Measurements from ENCODE around the gene NCKIPSD.

- TF ChIP-seq ZNF70 (CRISPR knock-in tag; IDR thresholded peaks at IDR 0.05): no peak
- TF ChIP-seq BACH2 (CRISPR knock-in tag; IDR thresholded peaks at IDR 0.05; ENCODE audit: borderline replicate concordance): no peak
- no peak for TF ChIP-seq PPARA (CRISPR knock-in tag; IDR thresholded peaks at IDR 0.05; ENCODE audit: borderline replicate concordance)
- TF ChIP-seq, protein P1, sequence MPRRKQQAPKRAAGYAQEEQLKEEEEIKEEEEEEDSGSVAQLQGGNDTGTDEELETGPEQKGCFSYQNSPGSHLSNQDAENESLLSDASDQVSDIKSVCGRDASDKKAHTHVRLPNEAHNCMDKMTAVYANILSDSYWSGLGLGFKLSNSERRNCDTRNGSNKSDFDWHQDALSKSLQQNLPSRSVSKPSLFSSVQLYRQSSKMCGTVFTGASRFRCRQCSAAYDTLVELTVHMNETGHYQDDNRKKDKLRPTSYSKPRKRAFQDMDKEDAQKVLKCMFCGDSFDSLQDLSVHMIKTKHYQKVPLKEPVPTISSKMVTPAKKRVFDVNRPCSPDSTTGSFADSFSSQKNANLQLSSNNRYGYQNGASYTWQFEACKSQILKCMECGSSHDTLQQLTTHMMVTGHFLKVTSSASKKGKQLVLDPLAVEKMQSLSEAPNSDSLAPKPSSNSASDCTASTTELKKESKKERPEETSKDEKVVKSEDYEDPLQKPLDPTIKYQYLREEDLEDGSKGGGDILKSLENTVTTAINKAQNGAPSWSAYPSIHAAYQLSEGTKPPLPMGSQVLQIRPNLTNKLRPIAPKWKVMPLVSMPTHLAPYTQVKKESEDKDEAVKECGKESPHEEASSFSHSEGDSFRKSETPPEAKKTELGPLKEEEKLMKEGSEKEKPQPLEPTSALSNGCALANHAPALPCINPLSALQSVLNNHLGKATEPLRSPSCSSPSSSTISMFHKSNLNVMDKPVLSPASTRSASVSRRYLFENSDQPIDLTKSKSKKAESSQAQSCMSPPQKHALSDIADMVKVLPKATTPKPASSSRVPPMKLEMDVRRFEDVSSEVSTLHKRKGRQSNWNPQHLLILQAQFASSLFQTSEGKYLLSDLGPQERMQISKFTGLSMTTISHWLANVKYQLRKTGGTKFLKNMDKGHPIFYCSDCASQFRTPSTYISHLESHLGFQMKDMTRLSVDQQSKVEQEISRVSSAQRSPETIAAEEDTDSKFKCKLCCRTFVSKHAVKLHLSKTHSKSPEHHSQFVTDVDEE (CRISPR knock-in tag; IDR thresholded peaks at IDR 0.05): no peak
- no peak for TF ChIP-seq TOX (CRISPR knock-in tag; IDR thresholded peaks at IDR 0.05; ENCODE audit: borderline replicate concordance)
- no peak for TF ChIP-seq CSDC2 (CRISPR knock-in tag; IDR thresholded peaks at IDR 0.05)
- no peak for TF ChIP-seq CSRNP3 (CRISPR knock-in tag; IDR thresholded peaks at IDR 0.05)
- TF ChIP-seq SNAI2 (CRISPR knock-in tag; IDR thresholded peaks at IDR 0.05): no peak
- TF ChIP-seq ZFP30 (CRISPR knock-in tag; IDR thresholded peaks at IDR 0.05): no peak
- TF ChIP-seq, protein P2, sequence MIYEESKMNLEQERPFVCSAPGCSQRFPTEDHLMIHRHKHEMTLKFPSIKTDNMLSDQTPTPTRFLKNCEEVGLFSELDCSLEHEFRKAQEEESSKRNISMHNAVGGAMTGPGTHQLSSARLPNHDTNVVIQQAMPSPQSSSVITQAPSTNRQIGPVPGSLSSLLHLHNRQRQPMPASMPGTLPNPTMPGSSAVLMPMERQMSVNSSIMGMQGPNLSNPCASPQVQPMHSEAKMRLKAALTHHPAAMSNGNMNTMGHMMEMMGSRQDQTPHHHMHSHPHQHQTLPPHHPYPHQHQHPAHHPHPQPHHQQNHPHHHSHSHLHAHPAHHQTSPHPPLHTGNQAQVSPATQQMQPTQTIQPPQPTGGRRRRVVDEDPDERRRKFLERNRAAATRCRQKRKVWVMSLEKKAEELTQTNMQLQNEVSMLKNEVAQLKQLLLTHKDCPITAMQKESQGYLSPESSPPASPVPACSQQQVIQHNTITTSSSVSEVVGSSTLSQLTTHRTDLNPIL (CRISPR knock-in tag; IDR thresholded peaks at IDR 0.05; ENCODE audit: low read depth): no peak
Measured at GRCh38 chr3:48655606-48656005, 30.1 kb downstream of the NCKIPSD start.

All from SK-N-SH treated with all-trans-retinoic acid at 6 μM for 48 hours (cell line).